Kidney tubule cell (primary cell): ENCODE measurements around the gene FAM50B.

Source experiments
- DNase-seq: peaks from one replicate; pipeline ENCODE4 v3.0.0-alpha.2; 2018; ENCODE audit warnings: low spot score

The FAM50B gene

GRCh38 chr6:3895312-3895653 lies 46.1 kb downstream of the FAM50B start:
- no peak for DNase-seq

- DNase-seq, result no peak
Measured at GRCh38 chr6:3895805-3896204, 46.6 kb downstream of the FAM50B start.

- peak; percentile 69 for DNase-seq
Measured at GRCh38 chr6:3898265-3898994, 49.3 kb downstream of the FAM50B start.

GRCh38 chr6:3899061-3899460 lies 49.9 kb downstream of the FAM50B start:
- no peak for DNase-seq

- peak; percentile 85 for DNase-seq
Measured at GRCh38 chr6:3899970-3900439, 50.8 kb downstream of the FAM50B start.
